SJCRH30 (cell line): ENCODE measurements around the gene CBARP. TPM values are rescaled to one million over a fixed set of nuclear protein-coding genes. Genes with fewer than 3 reads are reported as not detected.

Experiments
- DNase-seq, 2 experiments: peaks; one replicate each; pipeline ENCODE4 v3.0.0-alpha.2; 2015 to 2020
- H3K27ac ChIP-seq: fragments of 250-450 bp; sonication (Bioruptor Pico); 2 replicates; pipeline ENCODE4 v1.5.1; 2020; ENCODE audit warnings: mild to moderate bottlenecking, moderate library complexity
- H3K27me3 ChIP-seq: fragments of 250-450 bp; sonication (Bioruptor Pico); 2 replicates; pipeline ENCODE4 v1.5.1; 2020; ENCODE audit warnings: mild to moderate bottlenecking, moderate library complexity
- H3K36me3 ChIP-seq: fragments of 250-450 bp; sonication (Bioruptor Pico); 2 replicates; pipeline ENCODE4 v1.5.1; 2020; ENCODE audit warnings: mild to moderate bottlenecking, moderate library complexity
- H3K4me1 ChIP-seq: fragments of 250-450 bp; sonication (Bioruptor Pico); 2 replicates; pipeline ENCODE4 v1.5.1; 2020; ENCODE audit warnings: mild to moderate bottlenecking, moderate library complexity
- H3K4me3 ChIP-seq: fragments of 250-450 bp; sonication (Bioruptor Pico); 2 replicates; pipeline ENCODE4 v1.5.1; 2020; ENCODE audit warnings: mild to moderate bottlenecking, moderate library complexity
- H3K9me3 ChIP-seq: fragments of 250-450 bp; sonication (Bioruptor Pico); replicated peaks from 2 replicates; pipeline ENCODE4 v1.5.1; 2020; ENCODE audit warnings: mild to moderate bottlenecking, moderate library complexity
- total RNA-seq: library from RNA; depleted of rRNA; stranded (reverse); fragments of >200 nt; shearing (Covaris generic); gene quantifications from 2 replicates; pipeline ENCODE4 v1.2.3, GENCODE V29; 2014

CBARP gene
- total RNA-seq, 1 experiment from 2014 or later, result 1.9 TPM

- no peaks in the 10 kb centered on the region for H3K9me3 ChIP-seq
- no peak for DNase-seq
- peaks cover 3% of the 10 kb centered on the region; the same call in 1 of the 2 replicates for H3K36me3 ChIP-seq
- no peak overlapping the region for H3K4me3 ChIP-seq
- peaks cover 9% of the 10 kb centered on the region; the same call in 1 of the 2 replicates for H3K4me1 ChIP-seq
- no peaks in the 10 kb centered on the region for H3K27me3 ChIP-seq
- no peak overlapping the region for H3K27ac ChIP-seq
Measured at GRCh38 chr19:1245494-1246264, 7.9 kb upstream of the CBARP start.

GRCh38 chr19:1244693-1245451, 7.1 kb upstream of the CBARP start:
- H3K27me3 ChIP-seq, result no peaks in the 10 kb centered on the region
- H3K4me3 ChIP-seq, result no peak overlapping the region
- H3K36me3 ChIP-seq, result peaks cover 2% of the 10 kb centered on the region; the same call in 1 of the 2 replicates
- H3K27ac ChIP-seq, result no peak overlapping the region
- no peak for DNase-seq
- H3K4me1 ChIP-seq, result peaks cover 9% of the 10 kb centered on the region; the same call in 1 of the 2 replicates
- no peaks in the 10 kb centered on the region for H3K9me3 ChIP-seq

DNA sequence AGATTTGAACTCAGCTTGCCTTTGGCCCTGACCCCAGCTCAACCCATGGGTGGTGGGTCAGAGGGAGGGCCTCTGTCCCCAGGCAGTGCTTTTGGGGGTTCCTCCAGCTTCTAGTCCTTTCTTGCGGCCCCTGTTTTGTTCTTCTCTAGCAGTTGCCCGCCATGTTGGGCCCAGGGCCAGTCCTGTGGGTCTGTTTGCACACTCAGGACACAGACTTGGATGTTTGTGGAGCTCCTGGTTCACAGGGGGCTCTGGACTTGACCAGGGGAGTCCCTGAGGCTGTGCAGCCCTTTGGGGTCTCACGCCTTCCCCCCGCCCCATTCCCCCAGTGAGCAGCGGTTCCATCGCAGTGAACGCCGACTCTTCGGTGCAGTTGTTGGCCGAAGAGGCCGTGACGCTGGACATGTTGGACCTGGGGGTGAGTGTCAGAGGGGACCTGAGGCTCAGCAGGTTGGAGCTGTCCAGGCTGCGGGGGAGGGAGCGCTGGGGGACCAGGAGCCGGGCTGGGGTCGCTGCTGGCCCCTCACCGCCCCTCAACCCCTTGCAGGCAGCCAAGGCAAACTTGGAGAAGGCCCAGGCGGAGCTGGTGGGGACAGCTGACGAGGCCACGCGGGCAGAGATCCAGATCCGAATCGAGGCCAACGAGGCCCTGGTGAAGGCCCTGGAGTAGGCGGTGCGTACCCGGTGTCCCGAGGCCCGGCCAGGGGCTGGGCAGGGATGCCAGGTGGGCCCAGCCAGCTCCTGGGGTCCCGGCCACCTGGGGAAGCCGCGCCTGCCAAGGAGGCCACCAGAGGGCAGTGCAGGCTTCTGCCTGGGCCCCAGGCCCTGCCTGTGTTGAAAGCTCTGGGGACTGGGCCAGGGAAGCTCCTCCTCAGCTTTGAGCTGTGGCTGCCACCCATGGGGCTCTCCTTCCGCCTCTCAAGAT, 6.2 kb upstream of the CBARP start:
- DNase-seq, result peak; percentile 75 to 80
- peaks cover 9% of the 10 kb centered on the region; the same call in 1 of the 2 replicates for H3K4me1 ChIP-seq
- no peak overlapping the region for H3K27ac ChIP-seq
- H3K36me3 ChIP-seq, result no peaks in the 10 kb centered on the region
- no peak overlapping the region for H3K4me3 ChIP-seq
- no peaks in the 10 kb centered on the region for H3K27me3 ChIP-seq
- H3K9me3 ChIP-seq, result no peaks in the 10 kb centered on the region

DNA sequence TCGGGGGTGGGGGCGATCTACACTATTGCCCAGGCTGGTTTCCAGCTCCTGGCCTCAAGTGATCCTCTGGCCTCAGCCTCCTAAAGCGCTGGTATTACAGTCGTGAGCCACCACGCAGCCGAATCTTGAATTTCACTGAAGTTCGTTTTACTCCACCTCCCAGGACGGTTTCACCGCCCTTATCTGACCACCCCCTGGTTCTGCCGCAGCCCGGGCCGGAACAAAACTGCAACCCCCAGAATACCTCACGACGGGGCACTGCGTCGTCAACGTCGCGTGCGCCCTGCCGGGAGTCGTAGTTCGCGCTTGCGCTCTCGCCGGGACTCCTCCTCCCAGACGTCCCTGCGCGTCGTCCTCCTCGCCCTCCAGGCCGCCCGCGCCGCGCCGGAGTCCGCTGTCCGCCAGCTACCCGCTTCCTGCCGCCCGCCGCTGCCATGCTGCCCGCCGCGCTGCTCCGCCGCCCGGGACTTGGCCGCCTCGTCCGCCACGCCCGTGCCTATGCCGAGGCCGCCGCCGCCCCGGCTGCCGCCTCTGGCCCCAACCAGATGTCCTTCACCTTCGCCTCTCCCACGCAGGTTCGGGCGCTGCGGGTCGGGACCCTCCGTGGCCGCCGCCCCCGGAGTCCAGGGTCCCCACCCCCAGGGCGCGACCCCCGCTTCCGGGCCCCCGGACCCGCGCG, 3.8 kb upstream of the CBARP start, which contains the start of gene ATP5F1D:
TSS of gene ATP5F1D (plus strand) at position 335 of the 679 bp plus-strand sequence. CDS start at position 435, 100 bp downstream.
- H3K36me3 ChIP-seq, result no peaks in the 10 kb centered on the region
- peaks cover 4% of the 10 kb centered on the region; the same call in 1 of the 2 replicates for H3K27me3 ChIP-seq
- DNase-seq, result peak; percentile 93 to 94
- H3K4me3 ChIP-seq, result peak within 1 kb of the TSS; percentile 76
- no peak within 1 kb of the TSS; the same call in 1 of the 2 replicates for H3K27ac ChIP-seq
- H3K9me3 ChIP-seq, result no peaks in the 10 kb centered on the region
- peaks cover 6% of the 10 kb centered on the region; the same call in 1 of the 2 replicates for H3K4me1 ChIP-seq

- Histone ChIP-seq H3K27ac (no peak overlapping the region), H3K4me1 (peaks cover 8% of the 10 kb centered on the region; the same call in 1 of the 2 replicates), H3K4me3 (peak overlapping the region; percentile 76)
Measured at GRCh38 chr19:1240925-1241324, 3.1 kb upstream of the CBARP start.

DNA sequence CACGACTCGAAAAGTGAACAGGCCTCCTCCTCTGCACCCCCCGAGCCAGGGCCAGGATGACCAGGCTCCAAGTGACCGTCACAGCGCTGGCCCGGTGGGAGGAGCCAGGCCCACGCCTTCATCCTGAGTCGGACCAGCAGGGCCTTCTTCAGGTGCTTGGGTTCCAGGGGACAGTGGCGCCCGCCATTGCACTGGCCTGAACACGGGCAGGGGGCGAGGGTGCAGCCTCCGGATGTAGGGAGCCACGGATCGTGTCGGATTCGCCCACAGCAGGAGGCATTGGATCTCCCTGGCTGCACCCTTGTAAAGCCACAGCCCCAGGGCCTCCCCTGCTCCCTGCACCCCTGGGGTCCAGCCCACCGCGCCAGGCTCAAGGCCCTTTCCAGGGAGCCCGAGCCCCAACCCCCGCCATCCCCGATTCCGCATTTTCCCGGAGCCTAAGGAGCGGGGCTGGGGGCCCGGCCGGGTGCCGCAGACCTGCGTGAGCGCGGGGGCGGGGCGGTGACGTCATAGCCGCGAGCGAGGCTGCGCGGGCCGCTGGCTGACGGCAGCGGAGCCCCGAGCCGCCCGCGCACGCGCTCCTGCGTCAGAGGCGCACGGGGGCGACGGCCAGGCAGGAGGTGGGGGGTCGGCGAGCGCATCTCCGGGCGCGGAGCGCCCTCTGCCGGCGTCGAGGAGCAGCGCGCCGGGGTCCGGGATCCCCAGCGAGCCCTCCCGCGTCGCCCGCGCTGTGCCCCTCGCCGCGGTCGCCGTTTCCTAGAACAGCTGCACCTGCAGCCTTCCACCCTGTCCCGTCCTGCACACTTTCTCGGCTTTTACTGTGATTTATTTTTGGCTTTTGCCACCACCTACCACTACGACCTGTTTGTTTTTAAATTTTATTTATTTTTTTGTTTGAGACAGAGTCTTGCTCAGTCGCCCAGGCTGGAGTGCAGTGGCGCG, 2.3 kb upstream of the CBARP start:
- Histone ChIP-seq H3K27ac (no peak overlapping the region), H3K27me3 (peaks cover 4% of the 10 kb centered on the region; the same call in 1 of the 2 replicates), H3K36me3 (no peaks in the 10 kb centered on the region), H3K4me1 (peaks cover 8% of the 10 kb centered on the region; the same call in 1 of the 2 replicates), H3K4me3 (peak overlapping the region; percentile 57), H3K9me3 (no peaks in the 10 kb centered on the region)
- peak; percentile 87 to 92 for DNase-seq

More at GRCh38 chr19:1240925-1241324, 3.1 kb upstream of the CBARP start:
- no peak for DNase-seq
- Histone ChIP-seq H3K36me3 (no peaks in the 10 kb centered on the region), H3K27me3 (peaks cover 4% of the 10 kb centered on the region; the same call in 1 of the 2 replicates), H3K9me3 (no peaks in the 10 kb centered on the region)

DNA sequence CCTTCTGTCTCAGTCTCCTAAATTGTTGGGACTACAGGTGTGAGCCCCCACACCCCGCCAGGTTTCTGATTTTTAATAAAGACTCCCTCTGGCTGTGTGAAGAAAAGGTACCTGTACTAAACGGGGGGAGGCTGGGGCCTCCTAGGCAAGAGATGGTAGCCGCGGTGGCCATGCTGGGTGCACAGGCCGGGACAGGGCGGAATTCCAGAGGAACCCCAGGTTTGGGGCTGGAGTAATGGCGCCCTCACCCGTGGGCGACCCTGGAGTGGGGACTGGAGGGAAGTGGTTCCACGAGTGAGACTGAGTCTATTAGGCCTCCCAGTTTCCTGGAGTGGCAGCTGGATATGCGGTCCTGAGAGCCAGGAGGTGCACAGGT, 1.6 kb upstream of the CBARP start:
- no peak overlapping the region for H3K27ac ChIP-seq
- peaks cover 6% of the 10 kb centered on the region; the same call in 1 of the 2 replicates for H3K4me1 ChIP-seq
- no peak for DNase-seq

DNA sequence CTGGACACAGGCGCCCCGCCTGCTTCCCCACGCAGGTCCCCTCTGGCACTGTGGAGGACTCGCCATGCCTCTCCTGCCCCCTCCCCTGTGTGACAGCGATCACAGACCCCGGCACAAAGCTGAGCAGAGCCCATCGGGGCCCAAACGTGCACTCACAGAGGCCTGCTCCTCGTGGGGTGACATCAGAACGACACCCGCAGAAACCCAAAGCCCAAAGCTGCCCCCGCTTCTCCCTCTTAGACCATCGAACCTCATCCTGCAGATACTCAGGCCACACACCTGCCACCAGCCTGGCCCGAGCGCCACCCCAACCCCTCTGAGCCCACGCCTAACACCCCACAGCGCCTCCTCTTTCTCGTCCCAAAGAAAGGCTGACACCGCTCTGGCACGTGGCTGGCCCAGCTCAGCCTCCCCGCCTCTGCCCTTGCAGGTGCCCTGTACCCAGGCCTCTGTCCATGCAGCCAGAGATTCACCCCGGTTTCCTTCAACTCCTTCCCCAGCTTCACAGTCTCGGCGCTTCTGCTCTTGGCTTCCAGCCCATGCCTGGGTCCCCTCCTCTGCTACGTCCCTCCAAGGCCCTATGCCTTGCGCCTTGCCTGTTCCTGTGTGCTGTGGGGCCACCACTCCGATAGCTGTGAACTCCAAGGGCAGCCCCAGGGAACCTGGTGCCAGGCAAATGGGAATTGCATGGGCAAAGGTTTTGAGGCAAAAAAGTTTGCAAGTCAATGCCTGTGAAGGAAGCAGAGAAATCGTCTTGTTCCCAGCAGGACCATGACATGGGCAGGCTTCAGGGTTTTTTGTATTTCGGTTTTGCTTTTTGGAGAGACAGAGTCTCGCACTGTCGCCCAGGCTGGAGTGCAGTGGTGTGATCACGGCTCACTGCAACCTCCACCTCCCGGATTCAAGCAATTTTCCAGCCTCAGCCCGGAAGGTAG, 831 bp upstream of the CBARP start:
- H3K4me3 ChIP-seq, result peak overlapping the region; percentile 46
- H3K36me3 ChIP-seq, result no peaks in the 10 kb centered on the region
- H3K4me1 ChIP-seq, result peaks cover 6% of the 10 kb centered on the region; the same call in 1 of the 2 replicates
- no peak overlapping the region for H3K27ac ChIP-seq
- no peak for DNase-seq
- peaks cover 4% of the 10 kb centered on the region; the same call in 1 of the 2 replicates for H3K27me3 ChIP-seq
- H3K9me3 ChIP-seq, result no peaks in the 10 kb centered on the region

More for the DNA sequence above, 1.6 kb upstream of the CBARP start:
- Histone ChIP-seq H3K27me3 (peaks cover 4% of the 10 kb centered on the region; the same call in 1 of the 2 replicates), H3K9me3 (no peaks in the 10 kb centered on the region), H3K4me3 (peak overlapping the region; percentile 57), H3K36me3 (no peaks in the 10 kb centered on the region)

DNA sequence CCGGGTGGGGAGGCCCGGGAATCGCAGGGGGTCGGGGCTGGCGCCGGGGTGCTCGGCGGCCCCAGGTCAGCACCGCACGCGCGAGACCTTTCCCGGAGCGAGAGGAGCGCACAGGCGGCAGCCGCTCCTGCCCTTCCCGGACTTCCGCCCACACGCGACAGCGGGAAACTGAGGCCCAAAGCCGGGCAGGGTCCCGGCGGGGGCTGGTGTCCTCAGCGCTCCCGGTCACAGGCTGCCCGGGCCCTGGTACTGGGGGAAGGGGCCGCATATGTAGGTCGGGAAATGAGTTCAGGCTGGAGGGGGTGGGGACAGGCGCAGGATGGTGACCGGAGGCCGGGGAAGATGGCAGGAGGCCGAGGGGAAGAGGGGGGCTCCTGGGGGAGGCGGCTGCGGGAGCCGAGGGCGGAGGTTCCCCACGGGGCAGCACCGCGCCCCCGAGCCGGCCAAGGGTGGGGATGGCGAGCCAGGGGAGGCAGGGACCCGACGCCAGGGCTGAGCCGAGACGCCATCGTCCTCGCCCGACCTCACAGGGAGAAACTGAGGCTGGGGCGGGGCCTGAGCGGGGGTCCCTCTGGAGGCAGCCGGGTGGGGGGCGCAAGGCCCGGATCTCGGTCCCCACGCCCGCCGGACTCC, 662 bp downstream of the CBARP start:
- Histone ChIP-seq H3K27me3 (peaks cover 4% of the 10 kb centered on the region; the same call in 1 of the 2 replicates), H3K27ac (no peak overlapping the region), H3K4me1 (peaks cover 14% of the 10 kb centered on the region; the same call in 1 of the 2 replicates), H3K4me3 (peak overlapping the region; percentile 61), H3K9me3 (no peaks in the 10 kb centered on the region), H3K36me3 (no peaks in the 10 kb centered on the region)
- DNase-seq, result no peak

- Histone ChIP-seq H3K4me3 (peak overlapping the region; percentile 61), H3K36me3 (no peaks in the 10 kb centered on the region), H3K27ac (no peak overlapping the region), H3K27me3 (peaks cover 4% of the 10 kb centered on the region; the same call in 1 of the 2 replicates), H3K9me3 (no peaks in the 10 kb centered on the region), H3K4me1 (peaks cover 14% of the 10 kb centered on the region; the same call in 1 of the 2 replicates)
- DNase-seq, result peak in 1 of 2 experiments; percentile 42
Measured at GRCh38 chr19:1236576-1236975, 1.2 kb downstream of the CBARP start.
